Kidney epithelial cell (primary cell): ENCODE data around the gene PDLIM7. TPM values are rescaled to one million over a fixed set of nuclear protein-coding genes. Genes with fewer than 3 reads are reported as not detected.

Source experiments
- DNase-seq: peaks from one replicate; pipeline ENCODE4 v3.0.0-alpha.2; 2010; ENCODE audit warnings: low read depth
- H3K27me3 ChIP-seq: 2 replicates; pipeline ENCODE4 v1.6.0; 2011; ENCODE audit warnings: low read length; ENCODE audit not compliant: control insufficient read depth, insufficient read depth
- H3K36me3 ChIP-seq: 2 replicates; pipeline ENCODE4 v1.5.1; 2011; ENCODE audit warnings: low read length; ENCODE audit not compliant: control insufficient read depth, insufficient read depth
- H3K4me3 ChIP-seq: 2 replicates; pipeline ENCODE4 v1.5.1; 2011; ENCODE audit warnings: low read depth, mild to moderate bottlenecking, control low read depth, low read length
- total RNA-seq: library from RNA; depleted of rRNA; stranded (reverse); fragments of >200 nt; gene quantifications from 2 replicates; pipeline ENCODE4 v1.2.3, GENCODE V29; 2015
- TF ChIP-seq, protein P1 (sequence below): IDR thresholded peaks from 2 replicates; pipeline ENCODE4 v1.5.1; 2011; ENCODE audit warnings: mild to moderate bottlenecking, moderate library complexity, low read length, control low read depth, inconsistent platforms; ENCODE audit not compliant: insufficient read depth, poor library complexity, severe bottlenecking

The PDLIM7 gene
- total RNA-seq, 1 donor from 2014 or later: 467 TPM

DNA sequence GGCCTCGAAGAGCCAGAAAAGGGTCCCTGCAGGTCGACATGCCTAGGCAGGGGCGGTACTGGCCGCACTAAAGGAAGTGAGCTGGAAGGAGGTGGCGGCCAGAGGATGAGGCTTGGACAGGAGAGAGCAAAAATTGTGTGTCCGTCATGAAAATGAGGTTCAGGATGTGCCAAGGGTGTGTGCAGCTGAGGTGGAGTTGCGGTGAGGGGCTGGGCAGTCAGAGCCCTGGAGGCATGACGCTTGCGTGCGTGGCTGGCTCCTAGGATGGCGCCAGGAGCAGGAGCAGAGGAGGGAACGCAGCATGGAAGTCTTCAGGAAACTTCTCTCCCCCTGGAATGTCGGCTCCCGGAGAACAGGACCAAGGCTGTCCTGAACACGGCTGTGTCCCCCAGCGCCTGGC is 5.5 kb upstream of the PDLIM7 start:
- H3K36me3 ChIP-seq: no peaks in the 10 kb centered on the region
- TF ChIP-seq, protein P1, sequence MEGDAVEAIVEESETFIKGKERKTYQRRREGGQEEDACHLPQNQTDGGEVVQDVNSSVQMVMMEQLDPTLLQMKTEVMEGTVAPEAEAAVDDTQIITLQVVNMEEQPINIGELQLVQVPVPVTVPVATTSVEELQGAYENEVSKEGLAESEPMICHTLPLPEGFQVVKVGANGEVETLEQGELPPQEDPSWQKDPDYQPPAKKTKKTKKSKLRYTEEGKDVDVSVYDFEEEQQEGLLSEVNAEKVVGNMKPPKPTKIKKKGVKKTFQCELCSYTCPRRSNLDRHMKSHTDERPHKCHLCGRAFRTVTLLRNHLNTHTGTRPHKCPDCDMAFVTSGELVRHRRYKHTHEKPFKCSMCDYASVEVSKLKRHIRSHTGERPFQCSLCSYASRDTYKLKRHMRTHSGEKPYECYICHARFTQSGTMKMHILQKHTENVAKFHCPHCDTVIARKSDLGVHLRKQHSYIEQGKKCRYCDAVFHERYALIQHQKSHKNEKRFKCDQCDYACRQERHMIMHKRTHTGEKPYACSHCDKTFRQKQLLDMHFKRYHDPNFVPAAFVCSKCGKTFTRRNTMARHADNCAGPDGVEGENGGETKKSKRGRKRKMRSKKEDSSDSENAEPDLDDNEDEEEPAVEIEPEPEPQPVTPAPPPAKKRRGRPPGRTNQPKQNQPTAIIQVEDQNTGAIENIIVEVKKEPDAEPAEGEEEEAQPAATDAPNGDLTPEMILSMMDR: no peak
- no peak overlapping the region for H3K4me3 ChIP-seq
- no peaks in the 10 kb centered on the region for H3K27me3 ChIP-seq
- no peak for DNase-seq

- TF ChIP-seq, protein P1: no peak
- no peak for DNase-seq
- no peaks in the 10 kb centered on the region for H3K36me3 ChIP-seq
- H3K27me3 ChIP-seq: no peaks in the 10 kb centered on the region
- no peak overlapping the region for H3K4me3 ChIP-seq
Observed at GRCh38 chr5:177501874-177502678, 4.7 kb upstream of the PDLIM7 start.

DNA sequence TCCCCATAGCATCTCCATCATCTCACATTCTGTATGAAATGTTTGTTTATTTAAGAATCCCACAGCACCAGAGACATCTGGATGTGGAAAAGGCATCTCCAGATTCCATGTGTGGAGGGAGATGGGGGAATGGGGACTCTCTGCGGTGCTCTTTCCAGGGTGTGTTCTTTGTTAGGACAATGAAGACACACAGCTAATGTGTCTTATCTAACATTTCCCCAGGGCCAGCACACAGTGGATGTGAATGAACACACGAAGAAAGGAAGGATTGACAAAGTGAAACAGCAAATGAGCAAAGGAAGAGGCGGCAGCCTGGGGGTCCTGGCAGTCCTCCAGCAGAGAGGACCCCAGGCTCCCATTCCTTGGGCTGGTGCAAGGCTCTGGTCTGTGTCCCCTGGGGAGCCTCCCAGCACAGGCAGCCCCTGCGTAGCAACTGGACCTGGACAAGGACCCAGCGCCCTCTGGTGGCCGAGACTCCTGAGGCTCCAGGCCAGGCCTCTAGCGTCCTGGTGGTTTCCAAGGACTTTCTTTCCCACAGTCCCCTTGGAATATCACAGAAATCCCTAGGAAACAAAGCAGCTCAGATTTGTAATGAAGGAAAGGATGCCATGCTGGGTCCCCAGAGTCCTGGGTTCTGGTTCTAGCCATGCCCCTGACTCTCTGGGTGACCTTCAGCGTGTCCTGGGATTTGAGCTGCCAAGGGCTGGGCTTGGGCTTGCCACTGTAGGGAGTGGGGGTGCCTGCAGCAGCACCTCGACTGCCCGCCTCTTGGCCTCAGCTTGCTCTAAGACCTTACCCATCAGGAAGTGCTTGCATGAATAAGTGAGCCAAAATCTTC is 3.5 kb upstream of the PDLIM7 start:
- DNase-seq: peak; percentile 34
- no peak overlapping the region for H3K4me3 ChIP-seq
- H3K27me3 ChIP-seq: no peaks in the 10 kb centered on the region
- no peaks in the 10 kb centered on the region for H3K36me3 ChIP-seq
- TF ChIP-seq, protein P1: peak; percentile 95

DNA sequence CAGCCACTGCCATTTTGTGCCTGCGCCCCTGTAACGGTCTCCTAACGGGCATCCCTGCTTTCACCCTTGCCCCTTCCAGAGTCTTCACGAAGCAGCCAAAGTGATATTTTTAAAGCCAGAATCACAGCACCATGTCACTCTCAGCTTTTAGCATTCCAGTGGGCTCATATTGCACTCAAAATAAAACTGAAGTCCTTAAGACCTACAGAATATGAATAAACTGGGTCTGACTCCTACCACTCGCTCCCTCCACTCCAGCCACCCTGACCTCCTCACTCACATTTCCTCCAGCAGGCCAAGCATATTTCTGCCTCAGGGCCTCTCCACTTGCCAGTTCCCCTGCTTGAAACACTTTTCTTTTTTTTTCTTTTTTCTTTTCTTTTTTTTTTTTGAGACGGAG is 2.4 kb upstream of the PDLIM7 start:
- Histone ChIP-seq H3K27me3 (no peaks in the 10 kb centered on the region), H3K4me3 (no peak overlapping the region), H3K36me3 (no peaks in the 10 kb centered on the region)
- TF ChIP-seq, protein P1: no peak
- DNase-seq: no peak

DNA sequence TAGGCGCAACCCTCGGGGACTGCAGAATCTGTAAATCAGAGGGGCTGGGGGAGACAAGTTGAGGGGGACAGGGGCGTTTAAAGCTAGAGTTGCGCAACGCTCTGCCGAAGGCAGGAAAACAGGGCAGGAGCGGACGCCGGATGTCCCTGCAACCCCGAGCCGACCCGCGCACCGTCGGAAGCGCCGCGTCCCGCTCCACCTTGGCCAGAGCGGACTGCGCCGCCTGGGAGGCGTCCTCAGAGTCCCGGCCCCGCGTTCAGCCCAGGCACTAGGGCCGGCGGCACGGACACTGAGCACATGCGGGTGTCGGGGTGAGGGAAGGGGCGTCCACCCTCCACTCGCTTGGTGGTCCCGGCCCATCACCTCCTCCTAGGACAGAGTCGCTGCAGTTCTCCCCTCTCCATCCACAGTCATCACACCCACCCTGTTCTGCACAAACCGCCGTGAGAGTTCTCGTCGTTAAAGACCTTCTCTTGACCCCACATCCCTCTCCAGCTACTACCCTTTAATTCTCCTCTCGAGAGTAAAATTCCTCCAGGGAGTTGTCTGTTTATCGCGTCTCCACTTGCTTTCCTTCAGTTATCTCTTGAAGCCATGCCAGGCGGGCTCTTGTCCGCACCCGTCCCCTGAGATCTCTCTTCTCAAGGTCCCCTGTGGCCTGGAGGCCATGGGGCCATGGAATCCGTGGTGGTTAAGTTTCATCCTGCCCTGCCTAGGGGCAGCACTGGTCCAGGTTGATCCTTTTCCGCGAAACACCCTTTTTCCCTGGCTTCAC is 796 bp upstream of the PDLIM7 start:
- no peaks in the 10 kb centered on the region for H3K36me3 ChIP-seq
- no peaks in the 10 kb centered on the region for H3K27me3 ChIP-seq
- peak overlapping the region; percentile 49 for H3K4me3 ChIP-seq
- TF ChIP-seq, protein P1: no peak
- no peak for DNase-seq
